GM19372 (cell line): ENCODE results near the gene CD151.

ENCODE experiments used
- ATAC-seq: cut with Tn5 transposase; IDR thresholded peaks from one replicate; pipeline ENCODE4 v1.9.1; 2021; ENCODE audit warnings: mild to moderate bottlenecking, low read depth, moderate library complexity; ENCODE audit not compliant: unreplicated experiment

The CD151 gene

DNA sequence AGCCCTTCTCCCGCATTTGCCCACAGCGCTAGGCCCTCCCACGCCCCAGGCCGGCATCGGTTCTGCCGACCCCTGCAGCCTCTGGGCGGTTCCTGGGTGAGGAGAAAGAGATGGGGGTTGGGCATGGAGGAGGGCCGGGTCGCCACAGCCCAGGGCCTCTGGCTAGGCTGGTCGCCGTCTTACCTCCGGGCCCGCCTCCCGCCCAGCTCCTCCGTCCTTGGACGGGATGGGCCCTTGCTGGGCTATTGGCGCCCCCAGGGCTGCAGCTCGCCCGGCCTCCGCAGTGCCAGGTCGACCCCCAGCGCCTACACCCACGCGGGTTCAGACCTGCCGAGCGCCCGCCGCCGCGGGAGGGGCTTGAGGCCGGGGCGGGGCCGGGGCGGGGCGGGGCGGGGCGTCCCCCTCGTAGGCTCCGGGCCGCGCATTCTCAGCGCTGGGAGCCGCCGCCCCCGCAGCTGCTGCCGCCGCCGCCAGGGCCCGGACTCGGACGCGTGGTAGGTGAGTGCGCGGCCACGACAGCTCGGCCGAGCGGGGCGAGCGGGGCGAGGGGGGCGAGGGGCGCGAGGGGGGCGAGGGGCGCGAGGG, at the start of gene CD151:
CD151 (plus strand) TSS at position 424 of the 585 bp plus-strand sequence. CDS start 3,118 bp downstream, outside the sequence.
- peak; percentile 63 for ATAC-seq

DNA sequence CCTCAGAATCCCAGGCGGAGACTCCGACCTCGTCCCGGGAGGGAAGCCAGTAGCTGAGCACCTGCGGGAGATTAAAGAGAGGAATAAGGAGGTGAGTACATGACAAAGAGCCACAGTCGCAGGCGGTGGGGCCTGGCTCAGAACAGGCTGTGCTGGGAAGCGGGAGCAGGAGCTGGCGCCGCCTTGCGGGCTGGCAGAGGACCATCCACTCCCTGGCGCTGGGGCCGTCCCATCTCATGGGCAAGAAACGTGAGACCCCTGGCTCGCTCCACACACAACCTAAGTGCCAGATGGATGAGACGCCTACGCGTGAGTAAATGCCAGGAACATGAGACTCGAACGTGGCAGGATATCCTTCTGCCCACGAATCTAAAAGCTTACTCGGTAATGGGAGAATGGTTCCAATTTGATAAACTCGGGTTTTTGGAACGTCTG, 49.2 kb upstream of the CD151 start:
- no peak for ATAC-seq

DNA sequence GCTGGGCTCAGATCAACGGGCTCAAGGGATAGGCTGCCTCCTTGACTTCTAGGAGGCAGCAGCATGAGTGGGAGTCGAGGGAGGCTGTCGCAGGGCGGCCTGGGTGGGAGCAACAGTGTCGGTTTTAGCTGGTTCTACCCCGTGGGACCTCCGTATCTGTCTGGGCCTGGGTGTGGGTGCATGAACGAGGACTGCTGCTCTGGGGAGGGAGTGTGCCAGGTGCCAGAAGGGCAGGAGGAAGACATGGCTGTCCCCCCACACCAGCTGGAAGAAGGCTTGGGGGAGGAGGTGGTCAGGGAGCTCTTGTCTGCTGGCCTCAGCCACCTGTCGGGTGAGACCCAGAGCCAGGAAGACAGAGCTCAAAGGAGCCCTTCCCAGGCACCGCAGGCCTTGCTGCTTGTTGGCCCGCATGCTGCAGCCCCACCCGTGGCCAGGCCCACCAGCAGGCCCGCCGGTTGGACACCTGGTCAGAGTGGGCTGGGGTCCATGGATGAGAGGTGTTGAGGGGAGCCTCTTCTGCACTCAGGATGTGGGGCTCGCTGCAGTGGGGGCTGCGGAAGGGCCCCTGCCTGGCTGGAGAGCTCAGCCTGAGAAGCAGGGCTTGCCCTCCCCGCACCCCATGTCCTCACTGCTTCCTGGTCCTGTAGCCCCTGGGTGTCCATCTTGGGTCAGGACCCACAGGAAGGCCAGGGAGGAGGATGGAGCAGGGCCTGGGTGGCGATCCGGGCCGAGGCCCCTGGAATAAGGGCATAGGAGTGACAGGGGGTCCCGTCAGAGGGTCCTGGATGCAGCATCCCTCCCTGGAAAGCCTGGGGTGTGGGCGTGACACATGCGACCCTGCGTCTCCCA, 46.3 kb upstream of the CD151 start:
- no peak for ATAC-seq

DNA sequence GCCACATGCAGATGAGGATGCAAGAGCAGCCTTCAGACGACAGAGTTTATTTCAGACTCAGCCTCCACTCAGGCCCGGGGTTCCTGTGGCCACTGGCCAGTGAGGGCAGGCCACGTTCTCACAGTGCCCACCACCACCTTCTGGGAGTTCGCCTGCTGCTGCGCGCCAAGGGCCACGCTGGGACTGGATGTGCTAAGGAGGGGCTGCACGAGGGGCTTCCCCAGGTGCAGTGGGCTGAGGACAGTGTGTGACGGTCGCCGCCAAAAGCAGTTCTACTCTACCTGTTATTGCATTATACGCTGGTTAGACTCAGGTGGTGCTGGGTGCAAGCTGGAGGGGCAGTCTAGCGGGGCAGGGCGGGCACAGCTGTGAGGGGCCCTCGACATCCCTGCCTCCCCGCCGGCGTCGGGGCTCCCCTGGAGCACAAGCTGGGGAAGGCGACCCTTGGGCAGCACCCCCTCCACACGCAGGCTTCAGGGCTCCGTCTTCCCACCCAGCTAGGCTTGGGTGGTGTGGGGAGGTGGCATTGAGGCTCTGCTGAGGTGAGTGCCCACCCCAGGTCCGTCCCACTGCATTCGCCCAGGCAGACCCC, 45.6 kb upstream of the CD151 start:
- no peak for ATAC-seq

- no peak for ATAC-seq
Observed at GRCh38 chr11:788009-788640, 44.6 kb upstream of the CD151 start.

DNA sequence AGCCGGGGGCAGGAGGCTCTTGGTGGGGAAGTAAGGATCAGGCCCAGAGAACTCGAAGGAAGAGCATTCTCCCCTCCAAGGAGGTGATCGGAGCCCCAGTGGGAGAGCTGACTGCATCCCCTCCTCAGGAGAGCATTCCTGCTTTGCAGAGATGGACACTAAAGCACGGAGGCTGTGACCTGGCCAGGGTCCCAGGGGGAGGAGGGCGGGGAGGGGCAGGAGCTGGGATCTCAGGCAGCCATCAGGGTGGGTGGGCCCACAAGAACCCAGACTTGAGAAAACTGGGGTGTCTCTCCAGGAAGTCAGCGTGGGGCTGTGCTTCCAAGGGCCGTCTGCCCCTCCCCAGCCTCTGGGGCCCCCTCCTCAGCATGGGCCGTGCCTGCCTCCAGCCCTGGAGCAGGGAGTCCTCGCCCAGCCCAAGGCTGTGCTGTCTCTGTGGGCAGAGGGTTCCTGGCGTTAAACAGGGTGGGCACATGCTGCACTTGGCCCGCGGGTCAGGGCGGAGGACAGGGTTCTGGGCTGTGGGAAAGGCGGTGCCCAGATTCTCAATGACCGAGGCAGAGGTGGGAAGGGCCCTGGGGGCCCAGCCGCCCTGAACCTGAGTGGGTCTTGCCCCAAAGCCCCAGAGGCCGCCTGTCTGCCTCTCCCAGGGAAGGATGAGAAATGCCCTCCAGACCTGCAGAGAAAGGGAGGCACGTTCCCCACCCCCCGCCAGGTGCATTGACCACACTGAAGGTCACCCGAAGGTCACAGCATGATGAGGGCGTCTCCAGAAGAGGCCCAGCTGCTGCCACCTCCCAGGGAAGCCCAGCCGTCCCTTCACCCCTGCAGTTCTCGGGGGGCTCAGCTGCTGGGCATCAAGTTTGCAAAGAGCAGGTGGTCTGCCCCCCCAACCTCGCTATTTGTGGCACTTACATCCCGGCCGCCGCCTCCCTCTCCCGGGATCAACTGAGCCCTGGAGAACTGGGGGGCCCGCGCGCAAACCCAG, 43.5 kb upstream of the CD151 start:
- no peak for ATAC-seq

GRCh38 chr11:789943-790342, 42.8 kb upstream of the CD151 start, which contains the start of gene CEND1:
Gene CEND1, minus strand, starts transcription at chr11:790090. Its CDS starts 1,514 bp downstream, at chr11:788576.
- ATAC-seq: no peak

GRCh38 chr11:790721-791564, 41.8 kb upstream of the CD151 start:
- no peak for ATAC-seq

GRCh38 chr11:791658-792534, 40.9 kb upstream of the CD151 start:
- no peak for ATAC-seq

DNA sequence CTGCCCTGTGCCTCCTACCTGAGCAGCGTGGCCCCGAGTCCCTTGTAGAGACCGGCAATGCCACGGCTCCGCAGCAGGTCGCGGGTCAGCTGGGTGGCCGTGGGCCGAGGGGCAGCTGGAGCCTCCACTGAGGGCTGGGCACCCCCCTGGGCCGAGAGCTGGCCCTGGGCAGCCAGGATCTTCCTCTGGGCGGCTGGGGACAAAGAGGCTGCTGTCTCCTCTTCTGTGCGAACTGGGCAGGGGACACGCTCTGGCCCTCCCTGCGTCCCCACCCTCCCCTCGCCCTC, 40.3 kb upstream of the CD151 start:
- ATAC-seq: no peak

- ATAC-seq: no peak
Observed at GRCh38 chr11:792873-793272, 39.9 kb upstream of the CD151 start.

- no peak for ATAC-seq
Observed at GRCh38 chr11:793556-793955, 39.2 kb upstream of the CD151 start.

GRCh38 chr11:794013-794765, 38.6 kb upstream of the CD151 start:
- ATAC-seq: no peak

- ATAC-seq: no peak
Observed at GRCh38 chr11:794766-795633, 37.8 kb upstream of the CD151 start.

DNA sequence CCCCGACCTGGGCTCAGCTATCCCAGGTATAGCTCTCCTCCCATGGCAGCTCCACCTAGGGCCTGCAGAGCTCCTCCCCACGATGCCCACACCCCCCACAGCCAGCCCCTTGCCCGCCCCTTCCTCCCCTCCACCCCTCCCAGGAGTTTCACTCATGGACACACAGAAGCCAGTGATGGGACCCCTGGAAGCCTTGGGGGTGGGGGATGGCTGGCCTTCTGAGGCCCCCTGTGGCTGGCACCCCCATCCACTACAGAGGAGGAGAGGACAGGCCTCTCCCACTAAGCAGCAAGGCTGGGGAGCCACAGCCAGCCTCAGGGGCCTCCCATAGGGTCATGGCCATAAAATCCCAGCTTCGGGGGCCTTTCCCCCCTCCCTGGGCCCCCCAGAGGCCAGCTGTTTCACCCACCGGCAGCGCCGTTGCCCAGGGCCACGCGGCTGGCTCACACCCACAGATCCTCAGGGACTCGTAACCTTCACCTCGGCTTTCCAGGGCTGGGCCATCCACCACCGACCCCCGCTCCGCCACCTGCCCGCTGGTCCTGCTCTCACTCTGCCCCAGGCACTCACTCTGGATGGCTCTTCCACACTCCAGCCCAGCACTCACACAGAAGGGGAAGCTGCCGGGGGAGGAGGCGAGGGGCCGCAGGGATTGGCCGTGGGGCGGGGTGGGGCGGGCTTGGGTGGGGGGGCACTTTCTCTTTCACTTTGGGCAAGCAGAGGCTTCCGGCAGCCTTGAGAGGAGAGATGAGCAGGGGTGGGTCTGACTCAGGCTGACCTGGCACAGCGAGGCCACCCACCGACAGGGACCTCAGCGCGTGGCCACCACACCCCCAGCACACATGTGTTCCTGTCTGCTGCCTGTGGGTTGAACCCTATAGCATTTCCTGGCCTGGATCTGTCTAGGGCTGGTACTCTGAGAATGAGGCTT, 36.9 kb upstream of the CD151 start:
- ATAC-seq: no peak
